ENCODE measurements around the gene RCOR2. TPM values are rescaled to one million over a fixed set of nuclear protein-coding genes. Genes with fewer than 3 reads are reported as not detected.

The RCOR2 gene
- total RNA-seq, 6 experiments from 2014 or later: 0.15 TPM; not detected in 5

DNA sequence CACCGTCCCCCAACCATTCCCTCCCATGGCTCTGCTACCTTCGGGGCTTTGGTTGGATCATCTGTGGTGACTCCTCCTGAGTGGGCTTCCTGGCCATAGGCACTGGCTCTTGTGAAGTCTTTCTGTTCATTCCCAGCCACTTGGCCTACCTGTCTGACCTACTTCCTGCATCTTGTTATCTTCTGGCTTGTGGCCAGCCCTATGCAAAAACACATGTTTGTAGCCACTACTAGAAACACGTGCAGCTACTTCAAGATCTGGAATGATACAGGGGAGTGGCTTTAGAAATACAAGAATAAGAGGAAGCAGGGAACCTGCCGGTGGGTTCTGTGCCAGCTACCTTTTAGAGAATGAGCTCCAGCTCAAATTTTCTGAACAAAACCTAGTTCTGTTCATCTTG lies 20.9 kb downstream of the RCOR2 start:
- H3K9me3 ChIP-seq: no peaks in the 10 kb centered on the region
- H3K4me3 ChIP-seq: no peak overlapping the region
- H3K27me3 ChIP-seq: no peaks in the 10 kb centered on the region
- peaks cover 8 to 56% (median 33%) of the 10 kb centered on the region in 4 donors for H3K36me3 ChIP-seq
- H3K4me1 ChIP-seq: no peaks in the 10 kb centered on the region
- H3K27ac ChIP-seq: no peak overlapping the region
- no peak for ATAC-seq
- intact Hi-C loops (cut with DNase I): no loop called here
- 79% methylated on average over 4 of the region's 4 CpGs for WGBS (ENCODE audit: insufficient coverage, low coverage, low lambda C conversion rate, missing lambda C conversion rate)
- no peak for TF ChIP-seq POLR2A (IDR thresholded peaks at IDR 0.05)
- no peak for TF ChIP-seq CTCF (IDR thresholded peaks at IDR 0.05)
- DNase-seq: no peak

GRCh38 chr11:63893355-63893754 lies 23.6 kb downstream of the RCOR2 start:
- Histone ChIP-seq H3K27me3 (no peaks in the 10 kb centered on the region), H3K4me3 (no peak overlapping the region), H3K36me3 (peaks cover 0 to 29% (median 16%) of the 10 kb centered on the region in 4 donors), H3K4me1 (peaks cover 0 to 24% (median 9%) of the 10 kb centered on the region in 4 donors), H3K27ac (no peak overlapping the region), H3K9me3 (no peaks in the 10 kb centered on the region)
- WGBS (ENCODE audit: insufficient coverage, low coverage, low lambda C conversion rate, missing lambda C conversion rate): 93% methylated on average over 6 of the region's 6 CpGs
- intact Hi-C loops (cut with DNase I): no loop called here
- ATAC-seq (no peak), DNase-seq (no peak)
- TF ChIP-seq POLR2A (IDR thresholded peaks at IDR 0.05) (no peak), CTCF (IDR thresholded peaks at IDR 0.05) (no peak)

DNA sequence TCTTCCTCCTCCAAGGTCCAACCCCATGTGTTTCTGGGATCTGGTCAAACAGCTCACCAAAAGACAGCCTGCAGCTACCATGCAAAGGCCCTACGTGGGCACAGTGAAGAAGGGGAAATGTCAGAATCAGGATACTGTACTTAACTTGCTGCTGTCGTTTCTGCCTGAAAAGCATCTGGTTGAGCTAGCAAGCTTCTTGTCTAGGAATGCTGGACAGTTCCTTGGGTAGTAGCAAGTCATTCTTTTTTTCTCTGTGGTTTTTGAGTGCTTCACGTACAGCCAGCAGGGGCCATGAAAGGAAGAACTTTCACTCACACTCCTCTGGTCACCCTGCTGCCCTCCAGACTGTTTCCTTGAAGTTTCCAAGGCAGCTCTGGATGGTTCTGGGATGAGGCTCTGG lies 24.7 kb downstream of the RCOR2 start:
- intact Hi-C loops (cut with DNase I): no loop called here
- Histone ChIP-seq H3K27ac (no peak overlapping the region), H3K9me3 (no peaks in the 10 kb centered on the region), H3K4me1 (peaks cover 0 to 34% (median 10%) of the 10 kb centered on the region in 4 donors), H3K4me3 (no peak overlapping the region), H3K27me3 (no peaks in the 10 kb centered on the region), H3K36me3 (peaks cover 0 to 17% (median 10%) of the 10 kb centered on the region in 4 donors)
- ATAC-seq (no peak), DNase-seq (no peak)
- TF ChIP-seq CTCF (IDR thresholded peaks at IDR 0.05) (no peak), POLR2A (IDR thresholded peaks at IDR 0.05) (no peak)
- WGBS (ENCODE audit: insufficient coverage, low coverage, low lambda C conversion rate, missing lambda C conversion rate): 50% methylated on average over 3 of the region's 3 CpGs

GRCh38 chr11:63890368-63890767 lies 26.6 kb downstream of the RCOR2 start:
- no peaks in the 10 kb centered on the region for H3K27me3 ChIP-seq
- 80% methylated on average over 1 of the region's 7 CpGs for WGBS (ENCODE audit: insufficient coverage, low coverage, low lambda C conversion rate, missing lambda C conversion rate)
- H3K4me3 ChIP-seq: no peak overlapping the region
- intact Hi-C loops (cut with DNase I): no loop called here
- DNase-seq (no peak), ATAC-seq (no peak)
- H3K9me3 ChIP-seq: no peaks in the 10 kb centered on the region
- H3K36me3 ChIP-seq: no peaks in the 10 kb centered on the region
- H3K27ac ChIP-seq: peak overlapping the region in 1 of 3 donors; percentile 8
- H3K4me1 ChIP-seq: peaks cover 0 to 39% (median 10%) of the 10 kb centered on the region in 4 donors
- TF ChIP-seq POLR2A (IDR thresholded peaks at IDR 0.05) (no peak), CTCF (IDR thresholded peaks at IDR 0.05) (no peak)

DNA sequence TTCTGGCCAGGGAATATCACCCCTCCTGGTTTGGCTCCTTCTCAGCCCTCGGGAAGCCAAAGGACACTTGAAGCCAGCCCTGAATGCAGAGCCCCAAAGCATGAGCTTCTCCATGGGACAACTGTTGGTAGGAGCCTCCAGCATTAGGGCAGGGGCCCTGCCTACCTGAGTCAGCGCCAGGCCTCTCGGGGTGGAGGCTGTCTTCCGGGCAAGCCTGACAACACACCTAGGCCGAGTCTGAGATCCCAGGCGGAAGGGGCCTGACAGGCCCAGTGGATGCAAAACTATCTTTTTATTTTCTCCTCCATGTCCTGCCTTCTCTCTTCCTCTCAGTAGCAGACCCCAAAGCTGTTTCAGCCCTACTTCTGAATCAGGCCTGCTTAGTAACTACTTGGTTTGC lies 27.6 kb downstream of the RCOR2 start:
- 17% methylated on average over 3 of the region's 6 CpGs for WGBS (ENCODE audit: insufficient coverage, low coverage, low lambda C conversion rate, missing lambda C conversion rate)
- intact Hi-C loops (cut with DNase I): no loop called here
- Histone ChIP-seq H3K36me3 (no peaks in the 10 kb centered on the region), H3K4me1 (peaks cover 0 to 39% (median 10%) of the 10 kb centered on the region in 4 donors), H3K27ac (peak overlapping the region in 2 of 3 donors; percentile 63 to 89), H3K27me3 (no peaks in the 10 kb centered on the region), H3K9me3 (no peaks in the 10 kb centered on the region), H3K4me3 (peak overlapping the region; percentile 24 to 61 (median 56))
- DNase-seq (peak in 1 of 3 donors; percentile 48), ATAC-seq (peak in 2 of 4 donors; percentile 15 to 44)
- TF ChIP-seq CTCF (IDR thresholded peaks at IDR 0.05): no peak
- no peak for TF ChIP-seq POLR2A (IDR thresholded peaks at IDR 0.05)

All from right lobe of liver (tissue), 6 donors.